HAP-1 (cell line): ENCODE measurements around the gene SYT14.
"Not testable (repeated sequence)": the region's sequence is repeated elsewhere in the genome, so short reads cannot be mapped to it uniquely, and the experiment has no call there.

Experiments used
- DNase-seq, 2 experiments: peaks; one replicate each; pipeline ENCODE4 v3.0.0-alpha.2; 2016 to 2020; ENCODE audit warnings: low spot score in 2 of 2
- H3K27me3 ChIP-seq: fragments of 250-450 bp; sonication (Bioruptor Pico); 2 replicates; pipeline ENCODE4 v1.5.1; 2020; ENCODE audit warnings: low read depth, mild to moderate bottlenecking, moderate library complexity
- H3K36me3 ChIP-seq: fragments of 250-450 bp; sonication (Bioruptor Pico); replicated peaks from 2 replicates; pipeline ENCODE4 v1.5.1; 2020; ENCODE audit warnings: mild to moderate bottlenecking
- H3K4me1 ChIP-seq: fragments of 250-450 bp; sonication (Bioruptor Pico); 2 replicates; pipeline ENCODE4 v1.5.1; 2020; ENCODE audit warnings: mild to moderate bottlenecking
- H3K4me3 ChIP-seq: fragments of 250-450 bp; sonication (Bioruptor Pico); 2 replicates; pipeline ENCODE4 v1.5.1; 2020; ENCODE audit warnings: mild to moderate bottlenecking, moderate library complexity
- H3K9me3 ChIP-seq: fragments of 250-450 bp; sonication (Bioruptor Pico); 2 replicates; pipeline ENCODE4 v1.5.1; 2020; ENCODE audit warnings: mild to moderate bottlenecking, moderate library complexity
- in situ Hi-C: fragments of 300-500 bp; cut with MboI; formaldehyde crosslinking; loops from 3 replicates; pipeline ENCODE4 v1.14.3; 2020; ENCODE audit warnings: low sequenced_read_pairs, inconsistent platforms, mixed read lengths

Gene SYT14

DNA sequence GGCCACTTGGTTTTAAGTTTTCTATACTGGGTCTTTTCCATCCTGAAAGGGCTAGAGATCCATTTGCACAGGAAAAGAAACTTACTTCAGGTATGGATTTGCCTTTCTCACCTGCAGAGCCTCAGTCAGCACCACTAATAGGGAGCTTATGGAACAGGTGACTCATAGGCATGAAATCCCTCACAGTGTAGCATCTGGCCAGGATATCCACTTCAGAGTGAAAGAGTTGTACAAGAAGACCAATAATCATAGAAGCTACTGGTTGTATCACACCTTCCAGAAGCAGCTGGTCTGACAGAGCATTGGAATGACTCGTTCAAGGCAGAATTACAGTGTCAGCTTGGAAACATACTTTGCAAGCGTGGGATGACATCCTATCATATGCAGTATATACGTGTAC lies 26.3 kb upstream of the SYT14 start:
- Histone ChIP-seq H3K4me3 (no peak overlapping the region), H3K27me3 (no peaks in the 10 kb centered on the region), H3K36me3 (no peaks in the 10 kb centered on the region), H3K4me1 (no peaks in the 10 kb centered on the region), H3K9me3 (no peaks in the 10 kb centered on the region)
- DNase-seq = no peak
- in situ Hi-C loops = no loop called here

- DNase-seq = no peak
- Histone ChIP-seq H3K9me3 (no peaks in the 10 kb centered on the region), H3K27me3 (no peaks in the 10 kb centered on the region), H3K4me1 (no peaks in the 10 kb centered on the region), H3K4me3 (no peak overlapping the region), H3K36me3 (no peaks in the 10 kb centered on the region)
- in situ Hi-C loops = no loop called here
These were observed 25.7 kb upstream of the SYT14 start for GRCh38 chr1:209912306-209912705.

GRCh38 chr1:209919637-209920036 lies 18.4 kb upstream of the SYT14 start:
- H3K36me3 ChIP-seq, H3K9me3 ChIP-seq, in situ Hi-C loops, H3K27me3 ChIP-seq, H3K4me3 ChIP-seq, H3K4me1 ChIP-seq, DNase-seq: not testable (repeated sequence)

GRCh38 chr1:209920844-209921243 lies 17.2 kb upstream of the SYT14 start:
- H3K27me3 ChIP-seq = no peaks in the 10 kb centered on the region
- in situ Hi-C loops = no loop called here

GRCh38 chr1:209924390-209924789 lies 13.6 kb upstream of the SYT14 start:
- no peaks in the 10 kb centered on the region for H3K9me3 ChIP-seq
- H3K4me3 ChIP-seq = no peak overlapping the region
- in situ Hi-C loops = no loop called here
- DNase-seq = no peak
- H3K27me3 ChIP-seq = no peaks in the 10 kb centered on the region
- no peaks in the 10 kb centered on the region for H3K36me3 ChIP-seq
- no peaks in the 10 kb centered on the region for H3K4me1 ChIP-seq

More at GRCh38 chr1:209920844-209921243, 17.2 kb upstream of the SYT14 start:
- no peaks in the 10 kb centered on the region for H3K36me3 ChIP-seq
- H3K4me1 ChIP-seq = no peaks in the 10 kb centered on the region
- H3K4me3 ChIP-seq = no peak overlapping the region
- H3K9me3 ChIP-seq = no peaks in the 10 kb centered on the region
- DNase-seq = no peak

DNA sequence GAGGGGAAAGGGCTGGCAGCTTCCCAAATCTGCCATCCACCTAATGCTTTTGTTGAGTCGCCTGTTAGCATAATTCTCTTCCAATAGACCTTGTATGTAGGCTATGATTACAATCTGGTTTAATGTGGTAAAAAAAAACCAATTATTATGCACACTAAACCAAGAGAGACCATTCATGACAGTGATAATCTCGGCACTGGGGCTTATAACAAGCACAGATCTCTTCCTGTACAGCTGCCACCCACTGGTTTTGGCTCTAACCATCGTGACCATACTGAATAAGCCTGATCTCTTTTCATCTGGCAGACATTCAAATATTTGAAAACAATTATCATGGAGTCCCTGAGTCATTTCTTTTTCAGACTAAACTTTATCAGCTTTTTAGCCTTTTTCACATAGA lies 12.0 kb upstream of the SYT14 start:
- DNase-seq = peak; percentile 12 to 15
- in situ Hi-C loops = no loop called here
- Histone ChIP-seq H3K36me3 (no peaks in the 10 kb centered on the region), H3K4me3 (no peak overlapping the region), H3K27me3 (no peaks in the 10 kb centered on the region), H3K4me1 (no peaks in the 10 kb centered on the region), H3K9me3 (no peaks in the 10 kb centered on the region)

DNA sequence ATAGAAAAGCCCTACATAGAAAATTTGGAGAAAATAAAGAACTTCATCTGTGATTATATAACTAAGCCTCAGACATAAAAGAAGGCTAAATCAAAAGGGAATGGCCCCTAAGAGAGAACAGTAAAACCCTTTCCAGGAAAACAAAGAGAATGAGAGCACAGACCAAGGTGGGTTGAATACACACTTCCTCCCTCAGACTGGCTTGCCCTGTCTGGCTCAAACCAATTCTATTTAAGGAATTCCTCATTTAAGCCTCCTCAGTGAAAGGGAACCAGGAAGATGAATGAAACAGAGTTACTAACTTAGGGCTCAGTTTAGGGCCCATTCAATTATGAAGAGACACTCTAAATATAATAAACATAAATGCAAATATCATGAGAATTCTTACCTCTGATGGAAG lies 10.6 kb upstream of the SYT14 start:
- H3K9me3 ChIP-seq = no peaks in the 10 kb centered on the region
- H3K4me3 ChIP-seq = no peak overlapping the region
- no peak for DNase-seq
- no peaks in the 10 kb centered on the region for H3K36me3 ChIP-seq
- H3K4me1 ChIP-seq = no peaks in the 10 kb centered on the region
- in situ Hi-C loops = no loop called here
- 0 out of 2 replicates have a peak, but pooled peaks cover under 1% of the 10 kb centered on the region for H3K27me3 ChIP-seq

DNA sequence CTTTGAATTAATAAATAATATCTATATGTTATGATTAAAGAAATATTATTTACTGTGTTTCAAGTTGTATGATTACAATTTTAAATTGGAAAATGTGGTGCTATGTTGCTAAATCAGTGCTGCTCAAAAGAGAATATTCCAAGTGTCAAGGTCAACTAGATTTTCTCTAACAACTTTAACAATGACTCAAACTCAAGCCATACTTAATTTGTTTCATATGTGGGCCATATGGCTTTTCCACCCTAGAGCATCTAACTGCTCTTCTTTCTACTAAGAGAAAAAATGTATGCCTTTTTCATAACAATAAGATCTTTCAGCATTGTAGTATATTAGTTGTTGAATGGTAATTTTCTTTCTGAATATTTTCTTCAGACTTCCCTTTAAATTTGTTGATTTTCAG lies 8.3 kb upstream of the SYT14 start:
- Histone ChIP-seq H3K27me3 (0 out of 2 replicates have a peak, but pooled peaks cover 2% of the 10 kb centered on the region), H3K4me3 (no peak overlapping the region)
- in situ Hi-C loops = no loop called here

DNA sequence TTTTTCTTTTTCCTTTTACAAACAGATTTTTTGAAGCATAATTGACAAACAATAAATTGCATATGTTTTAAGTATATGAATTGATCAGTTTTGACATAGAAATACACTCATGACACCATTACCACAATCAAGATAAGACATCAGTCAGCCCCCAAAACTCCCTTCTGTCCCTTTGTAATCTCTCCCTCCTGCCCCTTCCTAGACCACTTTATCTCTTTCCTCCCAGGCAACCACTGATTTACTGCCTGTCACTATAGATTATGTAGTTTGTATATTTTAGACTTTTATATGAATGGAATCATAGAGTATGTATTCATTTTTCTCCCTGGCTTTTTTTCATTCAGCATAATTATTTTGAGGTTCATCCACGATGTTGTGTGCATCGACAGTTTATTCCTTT lies 6.9 kb upstream of the SYT14 start:
- Histone ChIP-seq H3K4me3 (no peak overlapping the region), H3K9me3 (no peaks in the 10 kb centered on the region), H3K4me1 (no peaks in the 10 kb centered on the region), H3K36me3 (no peaks in the 10 kb centered on the region), H3K27me3 (peaks cover 7% of the 10 kb centered on the region; the same call in 1 of the 2 replicates)
- in situ Hi-C loops = no loop called here
- no peak for DNase-seq

More for the DNA sequence above, 8.3 kb upstream of the SYT14 start:
- Histone ChIP-seq H3K4me1 (no peaks in the 10 kb centered on the region), H3K36me3 (no peaks in the 10 kb centered on the region), H3K9me3 (no peaks in the 10 kb centered on the region)
- no peak for DNase-seq

DNA sequence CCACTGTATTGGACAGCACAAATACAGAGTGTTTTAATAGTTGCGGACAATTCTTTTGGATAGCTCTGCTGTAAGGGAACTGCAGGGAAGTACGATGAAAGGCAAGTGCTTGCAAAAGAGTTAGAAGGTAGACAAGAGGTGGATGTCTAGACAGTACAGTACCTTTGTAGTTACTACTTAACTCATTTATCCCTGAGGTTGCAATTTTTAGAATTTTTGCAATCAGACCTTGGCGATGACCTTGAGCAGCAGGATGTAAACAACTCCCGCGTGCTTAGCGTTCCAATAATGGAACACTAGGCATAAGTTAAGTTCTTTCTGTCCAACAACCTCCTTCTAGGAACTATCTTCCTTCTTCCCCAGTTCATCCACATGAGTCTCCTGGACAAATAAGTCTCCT lies 1.9 kb upstream of the SYT14 start:
- peaks cover 21% of the 10 kb centered on the region; the same call in 1 of the 2 replicates for H3K27me3 ChIP-seq

DNA sequence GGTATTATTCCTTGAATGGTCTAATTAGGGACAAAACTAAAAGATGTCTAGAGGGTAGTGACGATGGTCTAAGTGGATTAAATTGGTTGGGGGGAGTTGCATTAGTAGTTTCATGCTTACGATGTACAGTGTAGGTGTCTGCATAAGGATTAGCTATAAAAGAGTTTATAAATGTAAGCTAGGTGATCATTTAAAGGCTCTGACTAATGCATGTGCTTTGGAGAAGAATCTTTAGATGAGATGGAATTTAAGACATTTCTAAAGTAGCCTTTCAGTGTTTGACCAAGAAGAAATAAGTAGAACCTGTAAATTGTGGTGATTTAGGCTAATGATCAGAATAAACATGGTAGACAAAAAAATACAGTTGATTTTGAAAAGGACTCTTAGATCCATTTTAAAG lies 7.4 kb downstream of the SYT14 start:
- H3K9me3 ChIP-seq = no peaks in the 10 kb centered on the region
- DNase-seq = no peak
- H3K4me1 ChIP-seq = peaks cover 3% of the 10 kb centered on the region; the same call in 1 of the 2 replicates
- H3K27me3 ChIP-seq = peaks cover 7% of the 10 kb centered on the region
- in situ Hi-C loops = no loop called here
- no peak overlapping the region for H3K4me3 ChIP-seq
- H3K36me3 ChIP-seq = no peaks in the 10 kb centered on the region

More for the DNA sequence above, 1.9 kb upstream of the SYT14 start:
- no peak for DNase-seq
- in situ Hi-C loops = no loop called here
- no peaks in the 10 kb centered on the region for H3K9me3 ChIP-seq
- H3K4me3 ChIP-seq = no peak overlapping the region
- no peaks in the 10 kb centered on the region for H3K4me1 ChIP-seq
- H3K36me3 ChIP-seq = no peaks in the 10 kb centered on the region

DNA sequence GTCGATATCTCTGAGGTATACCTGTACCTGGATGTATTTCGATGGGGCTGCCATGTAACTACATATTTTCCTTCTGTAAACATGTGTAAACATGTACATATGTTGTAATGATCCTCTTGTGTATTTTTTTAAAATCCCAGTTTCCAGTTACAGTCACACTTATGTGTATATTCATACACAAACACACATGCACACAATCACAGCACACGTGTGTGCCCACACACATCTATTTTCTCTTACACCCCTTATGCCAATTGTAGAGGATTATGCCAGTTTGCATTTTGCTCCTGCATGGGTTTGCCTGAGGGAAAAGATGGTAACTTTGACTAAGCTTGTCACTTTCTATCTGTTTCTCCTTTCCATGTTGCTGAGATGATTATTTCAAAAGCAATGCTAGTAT lies 10.1 kb downstream of the SYT14 start:
- in situ Hi-C loops = no loop called here
- no peak for DNase-seq
- H3K4me3 ChIP-seq = no peak overlapping the region
- H3K36me3 ChIP-seq = no peaks in the 10 kb centered on the region
- H3K27me3 ChIP-seq = no peaks in the 10 kb centered on the region; the same call in 1 of the 2 replicates
- no peaks in the 10 kb centered on the region for H3K9me3 ChIP-seq
- peaks cover 3% of the 10 kb centered on the region; the same call in 1 of the 2 replicates for H3K4me1 ChIP-seq

GRCh38 chr1:209956116-209956515 lies 18.1 kb downstream of the SYT14 start:
- in situ Hi-C loops = no loop called here

GRCh38 chr1:209959623-209960022 lies 21.6 kb downstream of the SYT14 start:
- Histone ChIP-seq H3K9me3 (no peaks in the 10 kb centered on the region), H3K4me3 (no peak overlapping the region), H3K4me1 (no peaks in the 10 kb centered on the region), H3K27me3 (no peaks in the 10 kb centered on the region), H3K36me3 (no peaks in the 10 kb centered on the region)
- no peak for DNase-seq
- in situ Hi-C loops = no loop called here

More at GRCh38 chr1:209956116-209956515, 18.1 kb downstream of the SYT14 start:
- H3K27me3 ChIP-seq = no peaks in the 10 kb centered on the region
- H3K4me3 ChIP-seq = no peak overlapping the region
- no peaks in the 10 kb centered on the region for H3K9me3 ChIP-seq
- no peaks in the 10 kb centered on the region for H3K4me1 ChIP-seq
- DNase-seq = no peak
- H3K36me3 ChIP-seq = no peaks in the 10 kb centered on the region

- no peaks in the 10 kb centered on the region for H3K4me1 ChIP-seq
- H3K27me3 ChIP-seq = no peaks in the 10 kb centered on the region
- no peaks in the 10 kb centered on the region for H3K36me3 ChIP-seq
- H3K4me3 ChIP-seq = no peak overlapping the region
- no peaks in the 10 kb centered on the region for H3K9me3 ChIP-seq
- in situ Hi-C loops = no loop called here
- DNase-seq = no peak
These were observed 22.9 kb downstream of the SYT14 start for GRCh38 chr1:209960926-209961325.
